Tibial nerve (tissue), 4 donors: Measurements from ENCODE around the gene GFRA4. TPM values are rescaled to one million over a fixed set of nuclear protein-coding genes. Genes with fewer than 3 reads are reported as not detected.

Experiments
- DNase-seq, 2 donors: peaks; one replicate each; pipeline ENCODE4 v3.0.0-alpha.2; 2019; ENCODE audit warnings: low spot score in 2 of 2
- H3K27ac ChIP-seq, 4 donors: fragments of 200-600 bp; sonication (generic) in 3 of 4; one replicate each; pipeline ENCODE4 v1.5.1; 2017 to 2019; ENCODE audit warnings: mild to moderate bottlenecking in 1 of 4
- H3K27me3 ChIP-seq, 2 donors: fragments of 200-600 bp; sonication (generic) in 1 of 2; one replicate each; pipeline versions ENCODE4 v1.5.1 to v1.6.0; 2017 to 2019
- H3K36me3 ChIP-seq, 3 donors: fragments of 200-600 bp; sonication (generic); one replicate each; pipeline ENCODE4 v1.5.1; 2018 to 2019
- H3K4me1 ChIP-seq, 4 donors: fragments of 200-600 bp; sonication (generic) in 3 of 4; one replicate each; pipeline ENCODE4 v1.5.1; 2017 to 2019
- H3K4me3 ChIP-seq, 4 donors: fragments of 200-600 bp; sonication (generic) in 3 of 4; one replicate each; pipeline ENCODE4 v1.5.1; 2017 to 2019; ENCODE audit warnings: mild to moderate bottlenecking in 1 of 4, moderate library complexity in 1 of 4
- H3K9me3 ChIP-seq, 4 donors: fragments of 200-600 bp; sonication (generic) in 3 of 4; one replicate each; pipeline ENCODE4 v1.5.1; 2017 to 2019
- EP300 ChIP-seq, 2 donors: sonication (generic); formaldehyde crosslinking; IDR thresholded peaks; one replicate each; pipeline ENCODE4 v1.6.1; 2017; ENCODE audit warnings: antibody characterized with exemption in 2 of 2, mild to moderate bottlenecking in 1 of 2
- POLR2A ChIP-seq, 2 donors: fragments of 450-650 bp; IDR thresholded peaks; one replicate each; pipeline ENCODE4 v1.6.1; 2017; ENCODE audit warnings: antibody characterized with exemption in 2 of 2, mild to moderate bottlenecking in 2 of 2, moderate library complexity in 2 of 2
- WGBS, 2 donors: methylation state at CpG; one replicate each; pipeline ENCODE4 v1.1.5; 2018; 5-methylcytosine and 5-hydroxymethylcytosine counted together
- total RNA-seq, 4 donors: library from RNA; depleted of rRNA; stranded (reverse); fragments of >200 nt; gene quantifications; one replicate each; pipeline ENCODE4 v1.1.0, GENCODE V29; 2016
- TF ChIP-seq, protein P1 (sequence below), 5 experiments: fragments of 200-600 bp in 3 of 5; fragments of 450-650 bp in 2 of 5; sonication (generic) in 3 of 5; IDR thresholded peaks; one replicate each; pipeline ENCODE4 v1.5.1; 2016 to 2019; ENCODE audit warnings: antibody characterized with exemption in 5 of 5, mild to moderate bottlenecking in 3 of 5, moderate library complexity in 2 of 5

Gene GFRA4
- total RNA-seq, 4 donors from 2014 or later: not detected

DNA sequence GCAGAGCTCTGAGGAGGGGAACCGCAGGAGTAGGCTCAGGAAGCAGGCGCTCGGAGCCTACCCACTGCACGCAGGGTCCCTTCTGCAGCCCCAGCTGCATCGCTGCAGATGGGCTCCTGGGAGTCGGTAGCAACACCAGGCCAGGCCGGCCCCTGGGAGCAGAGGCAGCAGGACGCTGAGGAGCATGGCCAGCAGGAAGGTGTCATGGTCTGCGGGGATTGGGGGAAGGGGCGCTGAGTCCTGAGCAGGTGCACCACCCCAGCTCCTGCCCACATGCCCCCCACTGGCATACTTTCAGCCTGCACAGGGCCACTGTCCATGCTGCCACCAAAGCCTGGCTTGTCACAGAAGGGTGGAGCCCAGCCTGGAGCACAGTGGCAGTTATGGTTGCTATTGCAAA lies 7.7 kb upstream of the GFRA4 start:
- H3K36me3 ChIP-seq: peaks cover 0 to 64% (median 0%) of the 10 kb centered on the region in 3 donors
- no peak overlapping the region for H3K4me3 ChIP-seq
- no peaks in the 10 kb centered on the region for H3K9me3 ChIP-seq
- H3K27me3 ChIP-seq: peaks cover 0 to 20% of the 10 kb centered on the region in 2 donors
- TF ChIP-seq, protein P1, sequence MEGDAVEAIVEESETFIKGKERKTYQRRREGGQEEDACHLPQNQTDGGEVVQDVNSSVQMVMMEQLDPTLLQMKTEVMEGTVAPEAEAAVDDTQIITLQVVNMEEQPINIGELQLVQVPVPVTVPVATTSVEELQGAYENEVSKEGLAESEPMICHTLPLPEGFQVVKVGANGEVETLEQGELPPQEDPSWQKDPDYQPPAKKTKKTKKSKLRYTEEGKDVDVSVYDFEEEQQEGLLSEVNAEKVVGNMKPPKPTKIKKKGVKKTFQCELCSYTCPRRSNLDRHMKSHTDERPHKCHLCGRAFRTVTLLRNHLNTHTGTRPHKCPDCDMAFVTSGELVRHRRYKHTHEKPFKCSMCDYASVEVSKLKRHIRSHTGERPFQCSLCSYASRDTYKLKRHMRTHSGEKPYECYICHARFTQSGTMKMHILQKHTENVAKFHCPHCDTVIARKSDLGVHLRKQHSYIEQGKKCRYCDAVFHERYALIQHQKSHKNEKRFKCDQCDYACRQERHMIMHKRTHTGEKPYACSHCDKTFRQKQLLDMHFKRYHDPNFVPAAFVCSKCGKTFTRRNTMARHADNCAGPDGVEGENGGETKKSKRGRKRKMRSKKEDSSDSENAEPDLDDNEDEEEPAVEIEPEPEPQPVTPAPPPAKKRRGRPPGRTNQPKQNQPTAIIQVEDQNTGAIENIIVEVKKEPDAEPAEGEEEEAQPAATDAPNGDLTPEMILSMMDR (IDR thresholded peaks at IDR 0.05): no peak
- no peak for TF ChIP-seq EP300 (IDR thresholded peaks at IDR 0.05)
- TF ChIP-seq POLR2A (IDR thresholded peaks at IDR 0.05): no peak
- 66 to 79% methylated on average over 5 to 9 of the region's 10 CpGs for WGBS, 2 donors
- no peak for DNase-seq
- no peak overlapping the region for H3K27ac ChIP-seq
- peaks cover 0 to 4% (median 0%) of the 10 kb centered on the region in 4 donors for H3K4me1 ChIP-seq

DNA sequence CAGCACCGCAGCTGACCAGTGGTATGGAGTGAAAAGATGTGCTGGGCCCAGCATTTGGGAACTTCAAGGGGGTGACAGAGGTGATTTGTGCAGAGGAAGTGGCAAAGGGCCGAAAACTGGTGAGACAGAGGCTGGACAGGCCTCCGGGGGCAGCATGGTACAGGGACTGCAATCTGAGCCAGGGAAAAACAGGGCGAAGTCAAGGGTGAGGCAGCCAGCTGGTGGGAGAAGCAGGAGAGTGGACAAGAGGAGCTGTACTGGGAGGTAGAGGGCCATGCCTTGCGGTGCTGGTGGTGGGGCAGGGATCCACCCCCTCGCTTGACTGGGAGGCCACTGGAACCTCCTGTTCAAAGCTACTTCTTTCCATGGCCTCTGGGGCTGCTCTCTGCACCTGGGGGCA lies 7.3 kb upstream of the GFRA4 start:
- WGBS, 2 donors: 55 to 77% methylated on average over 6 of the region's 6 CpGs
- peaks cover 0 to 60% (median 0%) of the 10 kb centered on the region in 3 donors for H3K36me3 ChIP-seq

DNA sequence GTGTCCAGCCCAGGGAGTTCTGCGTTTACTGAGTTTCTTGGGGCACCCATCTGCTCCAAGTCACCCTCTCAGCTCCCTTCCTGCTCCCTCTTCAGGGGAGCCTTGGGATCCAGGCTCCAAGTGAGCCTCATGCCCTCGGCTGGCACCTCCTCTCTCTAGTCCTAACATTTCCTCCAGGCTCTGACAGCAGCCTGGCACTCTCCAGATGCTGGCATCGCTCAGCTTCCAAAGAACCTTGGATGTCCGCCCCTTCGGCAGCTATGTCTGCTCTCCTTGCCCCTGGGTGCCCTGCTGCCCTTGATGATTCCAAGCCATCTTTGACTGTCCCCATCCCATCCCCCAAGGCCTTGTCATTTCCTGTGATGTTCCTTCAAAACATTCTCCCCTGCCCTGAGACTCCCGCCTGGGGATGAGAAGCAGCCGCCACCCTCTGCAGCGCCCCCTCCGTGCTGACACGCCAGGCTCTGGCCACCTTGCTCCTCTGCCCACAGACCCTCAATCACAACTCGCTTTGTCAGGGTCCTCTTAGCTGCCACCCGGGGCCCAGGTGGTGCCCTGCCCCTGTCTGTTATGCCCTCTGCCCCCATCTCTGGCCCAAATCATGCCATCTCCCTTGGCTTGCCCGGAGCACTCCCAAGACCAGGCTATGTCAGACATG lies 6.6 kb upstream of the GFRA4 start:
- 77 to 78% methylated on average over 13 of the region's 13 CpGs for WGBS, 2 donors
- no peak overlapping the region for H3K27ac ChIP-seq
- peaks cover 0 to 54% (median 0%) of the 10 kb centered on the region in 3 donors for H3K36me3 ChIP-seq

More for the DNA sequence above, 7.3 kb upstream of the GFRA4 start:
- Histone ChIP-seq H3K27me3 (peaks cover 0 to 20% of the 10 kb centered on the region in 2 donors), H3K27ac (no peak overlapping the region), H3K4me1 (peaks cover 0 to 4% (median 0%) of the 10 kb centered on the region in 4 donors), H3K9me3 (no peaks in the 10 kb centered on the region), H3K4me3 (no peak overlapping the region)
- no peak for DNase-seq
- TF ChIP-seq EP300 (IDR thresholded peaks at IDR 0.05) (no peak), POLR2A (IDR thresholded peaks at IDR 0.05) (no peak)
- TF ChIP-seq, protein P1 (IDR thresholded peaks at IDR 0.05): no peak

GRCh38 chr20:3667434-3668037 lies 4.3 kb upstream of the GFRA4 start:
- WGBS, 2 donors: 92 to 93% methylated on average over 8 of the region's 8 CpGs
- no peak for DNase-seq
- no peaks in the 10 kb centered on the region for H3K9me3 ChIP-seq

More for the DNA sequence above, 6.6 kb upstream of the GFRA4 start:
- Histone ChIP-seq H3K4me1 (peaks cover 0 to 4% (median 0%) of the 10 kb centered on the region in 4 donors), H3K9me3 (no peaks in the 10 kb centered on the region), H3K4me3 (no peak overlapping the region), H3K27me3 (peaks cover 0 to 20% of the 10 kb centered on the region in 2 donors)
- DNase-seq: no peak
- TF ChIP-seq EP300 (IDR thresholded peaks at IDR 0.05) (no peak), POLR2A (IDR thresholded peaks at IDR 0.05) (no peak)
- TF ChIP-seq, protein P1 (IDR thresholded peaks at IDR 0.05): no peak

More at GRCh38 chr20:3667434-3668037, 4.3 kb upstream of the GFRA4 start:
- Histone ChIP-seq H3K36me3 (peaks cover 0 to 33% (median 0%) of the 10 kb centered on the region in 3 donors), H3K4me3 (no peak overlapping the region), H3K4me1 (peaks cover 0 to 4% (median 0%) of the 10 kb centered on the region in 4 donors), H3K27ac (no peak overlapping the region), H3K27me3 (peaks cover 0 to 22% of the 10 kb centered on the region in 2 donors)
- TF ChIP-seq EP300 (IDR thresholded peaks at IDR 0.05): no peak
- TF ChIP-seq, protein P1 (IDR thresholded peaks at IDR 0.05): no peak
- no peak for TF ChIP-seq POLR2A (IDR thresholded peaks at IDR 0.05)
